Measurements from ENCODE around the gene KRTAP4-5. TPM values are rescaled to one million over a fixed set of nuclear protein-coding genes. Genes with fewer than 3 reads are reported as not detected.

Gene KRTAP4-5
- total RNA-seq, 1 donor from 2014 or later = not detected

GRCh38 chr17:41133880-41134735 is 15.5 kb downstream of the KRTAP4-5 start:
- Histone ChIP-seq H4K20me1 (ENCODE audit: insufficient read depth, low read length) (no peaks in the 10 kb centered on the region), H3K27ac (ENCODE audit: low read depth, low read length) (no peak overlapping the region), H3K27me3 (ENCODE audit: insufficient read depth, low read length) (no peaks in the 10 kb centered on the region), H3K4me3 (ENCODE audit: insufficient read depth, low read depth, low read length) (no peak overlapping the region), H3K9ac (ENCODE audit: low read length) (no peak overlapping the region), H3K36me3 (ENCODE audit: insufficient read depth, low read length) (no peaks in the 10 kb centered on the region), H3K4me1 (ENCODE audit: insufficient read depth, low read length) (peaks cover 5% of the 10 kb centered on the region), H3K4me2 (ENCODE audit: low read length) (no peak overlapping the region), H3K79me2 (ENCODE audit: insufficient read depth, low read length) (no peaks in the 10 kb centered on the region), H2AFZ (ENCODE audit: low read depth, low read length) (peak overlapping the region; percentile 6), H3K9me3 (ENCODE audit: insufficient read depth, low read depth, low read length) (no peaks in the 10 kb centered on the region)
- H3K4me1 Mint-ChIP-seq (ENCODE audit: low read depth, unreplicated experiment) = peaks cover 10% of the 10 kb centered on the region
- DNase-seq (ENCODE audit: low read depth) (peak; percentile 8), FAIRE-seq (peak; percentile 86)
- H3K4me3 Mint-ChIP-seq (ENCODE audit: unreplicated experiment) = no peak overlapping the region
- TF ChIP-seq CTCF (IDR thresholded peaks at IDR 0.05; ENCODE audit: insufficient read depth, low read depth, low read length) (no peak), EZH2 (IDR thresholded peaks at IDR 0.05; ENCODE audit: insufficient read depth, low read length) (no peak)
- H3K27me3 Mint-ChIP-seq (ENCODE audit: low read depth, unreplicated experiment) = no peaks in the 10 kb centered on the region
- H3K9me3 Mint-ChIP-seq (ENCODE audit: unreplicated experiment) = peaks cover 4% of the 10 kb centered on the region
- H3K36me3 Mint-ChIP-seq (ENCODE audit: low read depth, unreplicated experiment) = no peaks in the 10 kb centered on the region
- H3K27ac Mint-ChIP-seq (ENCODE audit: unreplicated experiment) = no peak overlapping the region

- Mint-ChIP-seq H3K4me1 (ENCODE audit: low read depth, unreplicated experiment) (peaks cover 10% of the 10 kb centered on the region), H3K27me3 (ENCODE audit: low read depth, unreplicated experiment) (no peaks in the 10 kb centered on the region), H3K27ac (ENCODE audit: unreplicated experiment) (peak overlapping the region; percentile 43), H3K36me3 (ENCODE audit: low read depth, unreplicated experiment) (no peaks in the 10 kb centered on the region), H3K4me3 (ENCODE audit: unreplicated experiment) (no peak overlapping the region), H3K9me3 (ENCODE audit: unreplicated experiment) (peaks cover 4% of the 10 kb centered on the region)
- H3K79me2 ChIP-seq (ENCODE audit: insufficient read depth, low read length) = no peaks in the 10 kb centered on the region
- H3K9me3 ChIP-seq (ENCODE audit: insufficient read depth, low read depth, low read length) = no peaks in the 10 kb centered on the region
- peaks cover 5% of the 10 kb centered on the region for H3K4me1 ChIP-seq (ENCODE audit: insufficient read depth, low read length)
- no peak overlapping the region for H3K9ac ChIP-seq (ENCODE audit: low read length)
- H2AFZ ChIP-seq (ENCODE audit: low read depth, low read length) = no peak overlapping the region
- no peaks in the 10 kb centered on the region for H4K20me1 ChIP-seq (ENCODE audit: insufficient read depth, low read length)
- no peaks in the 10 kb centered on the region for H3K36me3 ChIP-seq (ENCODE audit: insufficient read depth, low read length)
- H3K4me2 ChIP-seq (ENCODE audit: low read length) = peak overlapping the region; percentile 49
- peak overlapping the region; percentile 49 for H3K27ac ChIP-seq (ENCODE audit: low read depth, low read length)
- H3K4me3 ChIP-seq (ENCODE audit: insufficient read depth, low read depth, low read length) = no peak overlapping the region
- FAIRE-seq (peak; percentile 59), DNase-seq (ENCODE audit: low read depth) (peak; percentile 65)
- TF ChIP-seq EZH2 (IDR thresholded peaks at IDR 0.05; ENCODE audit: insufficient read depth, low read length) = no peak
- TF ChIP-seq CTCF (IDR thresholded peaks at IDR 0.05; ENCODE audit: insufficient read depth, low read depth, low read length) = no peak
- no peaks in the 10 kb centered on the region for H3K27me3 ChIP-seq (ENCODE audit: insufficient read depth, low read length)
Observed at GRCh38 chr17:41131979-41132378, 17.6 kb downstream of the KRTAP4-5 start.

- no peaks in the 10 kb centered on the region for H4K20me1 ChIP-seq (ENCODE audit: insufficient read depth, low read length)
- H3K36me3 ChIP-seq (ENCODE audit: insufficient read depth, low read length) = no peaks in the 10 kb centered on the region
- H3K9ac ChIP-seq (ENCODE audit: low read length) = no peak overlapping the region
- H3K9me3 ChIP-seq (ENCODE audit: insufficient read depth, low read depth, low read length) = no peaks in the 10 kb centered on the region
- no peaks in the 10 kb centered on the region for H3K27me3 ChIP-seq (ENCODE audit: insufficient read depth, low read length)
- H2AFZ ChIP-seq (ENCODE audit: low read depth, low read length) = no peak overlapping the region
- no peak for FAIRE-seq
- Mint-ChIP-seq H3K4me1 (ENCODE audit: low read depth, unreplicated experiment) (peaks cover 19% of the 10 kb centered on the region), H3K36me3 (ENCODE audit: low read depth, unreplicated experiment) (no peaks in the 10 kb centered on the region), H3K9me3 (ENCODE audit: unreplicated experiment) (peaks cover 4% of the 10 kb centered on the region), H3K4me3 (ENCODE audit: unreplicated experiment) (no peak overlapping the region), H3K27me3 (ENCODE audit: low read depth, unreplicated experiment) (no peaks in the 10 kb centered on the region), H3K27ac (ENCODE audit: unreplicated experiment) (no peak overlapping the region)
- peaks cover 5% of the 10 kb centered on the region for H3K4me1 ChIP-seq (ENCODE audit: insufficient read depth, low read length)
- no peak overlapping the region for H3K27ac ChIP-seq (ENCODE audit: low read depth, low read length)
- no peaks in the 10 kb centered on the region for H3K79me2 ChIP-seq (ENCODE audit: insufficient read depth, low read length)
- H3K4me3 ChIP-seq (ENCODE audit: insufficient read depth, low read depth, low read length) = no peak overlapping the region
- TF ChIP-seq CTCF (IDR thresholded peaks at IDR 0.05; ENCODE audit: insufficient read depth, low read depth, low read length) (no peak), EZH2 (IDR thresholded peaks at IDR 0.05; ENCODE audit: insufficient read depth, low read length) (no peak)
- no peak overlapping the region for H3K4me2 ChIP-seq (ENCODE audit: low read length)
- no peak for DNase-seq (ENCODE audit: low read depth)
Observed at GRCh38 chr17:41127371-41127770, 22.3 kb downstream of the KRTAP4-5 start.
